Measurements from ENCODE around the gene SF3B2.

- TF ChIP-seq, protein P1, sequence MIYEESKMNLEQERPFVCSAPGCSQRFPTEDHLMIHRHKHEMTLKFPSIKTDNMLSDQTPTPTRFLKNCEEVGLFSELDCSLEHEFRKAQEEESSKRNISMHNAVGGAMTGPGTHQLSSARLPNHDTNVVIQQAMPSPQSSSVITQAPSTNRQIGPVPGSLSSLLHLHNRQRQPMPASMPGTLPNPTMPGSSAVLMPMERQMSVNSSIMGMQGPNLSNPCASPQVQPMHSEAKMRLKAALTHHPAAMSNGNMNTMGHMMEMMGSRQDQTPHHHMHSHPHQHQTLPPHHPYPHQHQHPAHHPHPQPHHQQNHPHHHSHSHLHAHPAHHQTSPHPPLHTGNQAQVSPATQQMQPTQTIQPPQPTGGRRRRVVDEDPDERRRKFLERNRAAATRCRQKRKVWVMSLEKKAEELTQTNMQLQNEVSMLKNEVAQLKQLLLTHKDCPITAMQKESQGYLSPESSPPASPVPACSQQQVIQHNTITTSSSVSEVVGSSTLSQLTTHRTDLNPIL (CRISPR knock-in tag; IDR thresholded peaks at IDR 0.05; ENCODE audit: low read depth) = no peak
- no peak for TF ChIP-seq ZNF8 (CRISPR knock-in tag; IDR thresholded peaks at IDR 0.05)
- TF ChIP-seq, protein P2, sequence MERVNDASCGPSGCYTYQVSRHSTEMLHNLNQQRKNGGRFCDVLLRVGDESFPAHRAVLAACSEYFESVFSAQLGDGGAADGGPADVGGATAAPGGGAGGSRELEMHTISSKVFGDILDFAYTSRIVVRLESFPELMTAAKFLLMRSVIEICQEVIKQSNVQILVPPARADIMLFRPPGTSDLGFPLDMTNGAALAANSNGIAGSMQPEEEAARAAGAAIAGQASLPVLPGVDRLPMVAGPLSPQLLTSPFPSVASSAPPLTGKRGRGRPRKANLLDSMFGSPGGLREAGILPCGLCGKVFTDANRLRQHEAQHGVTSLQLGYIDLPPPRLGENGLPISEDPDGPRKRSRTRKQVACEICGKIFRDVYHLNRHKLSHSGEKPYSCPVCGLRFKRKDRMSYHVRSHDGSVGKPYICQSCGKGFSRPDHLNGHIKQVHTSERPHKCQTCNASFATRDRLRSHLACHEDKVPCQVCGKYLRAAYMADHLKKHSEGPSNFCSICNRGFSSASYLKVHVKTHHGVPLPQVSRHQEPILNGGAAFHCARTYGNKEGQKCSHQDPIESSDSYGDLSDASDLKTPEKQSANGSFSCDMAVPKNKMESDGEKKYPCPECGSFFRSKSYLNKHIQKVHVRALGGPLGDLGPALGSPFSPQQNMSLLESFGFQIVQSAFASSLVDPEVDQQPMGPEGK (CRISPR knock-in tag; IDR thresholded peaks at IDR 0.05; ENCODE audit: borderline replicate concordance) = no peak
- TF ChIP-seq ZNF70 (CRISPR knock-in tag; IDR thresholded peaks at IDR 0.05) = no peak
Observed at GRCh38 chr11:66104057-66104638, 52.0 kb downstream of the SF3B2 start.
